ENCODE measurements around the gene AFF4.

GRCh38 chr5:132834057-132834456 lies 129.4 kb downstream of the AFF4 start:
- TF ChIP-seq CEBPB (IDR thresholded peaks at IDR 0.05; ENCODE audit: low read depth) (no peak), CTCF (IDR thresholded peaks at IDR 0.05 in 2 of 3, conservative IDR thresholded peaks at IDR 0.05 in 1 of 3; ENCODE audit: borderline replicate concordance in 1 of 3, insufficient read depth in 1 of 3, low read depth in 2 of 3, low read length in 2 of 3) (no peak), POLR2A (IDR thresholded peaks at IDR 0.05; ENCODE audit: borderline replicate concordance, extremely low read depth, insufficient read depth, insufficient read length) (no peak), EGR1 (IDR thresholded peaks at IDR 0.05; ENCODE audit: low read depth) (no peak), POLR2AphosphoS5 (IDR thresholded peaks at IDR 0.05; ENCODE audit: low read depth, low read length) (no peak), EZH2phosphoT487 (IDR thresholded peaks at IDR 0.05; ENCODE audit: borderline replicate concordance) (no peak), TCF7L2 (IDR thresholded peaks at IDR 0.05; ENCODE audit: borderline replicate concordance, extremely low read depth, insufficient read depth, insufficient read length) (no peak), FOSL1 (IDR thresholded peaks at IDR 0.05; ENCODE audit: low read depth) (no peak), ZNF274 (IDR thresholded peaks at IDR 0.05; ENCODE audit: low read depth, low read length) (no peak), SRF (IDR thresholded peaks at IDR 0.05; ENCODE audit: low read depth) (no peak), ZFX (IDR thresholded peaks at IDR 0.05) (no peak), SP1 (IDR thresholded peaks at IDR 0.05; ENCODE audit: low read depth) (no peak), SIN3A (IDR thresholded peaks at IDR 0.05; ENCODE audit: low read depth) (no peak)
